Measurements from ENCODE around the gene REXO4.

Gene REXO4

DNA sequence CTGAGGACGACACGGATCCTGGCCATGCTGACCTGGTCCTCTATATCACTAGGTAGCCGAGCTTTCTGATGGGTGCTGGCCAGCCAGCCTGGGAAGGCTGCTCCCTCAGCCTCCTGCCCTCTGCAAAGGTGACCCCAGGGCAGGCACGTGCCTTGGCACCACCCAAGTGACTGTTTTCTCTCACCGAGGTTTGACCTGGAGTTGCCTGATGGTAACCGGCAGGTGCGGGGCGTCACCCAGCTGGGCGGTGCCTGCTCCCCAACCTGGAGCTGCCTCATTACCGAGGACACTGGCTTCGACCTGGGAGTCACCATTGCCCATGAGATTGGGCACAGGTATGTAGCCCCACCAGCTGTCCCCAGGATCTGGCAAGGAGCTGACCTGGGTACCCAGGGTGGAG, 8.2 kb upstream of the REXO4 start:
- TF ChIP-seq ZNF114 (tag by site-specific recombination; IDR thresholded peaks at IDR 0.05) (no peak), ZNF2 (tag by site-specific recombination; IDR thresholded peaks at IDR 0.05) (no peak), ZNF362 (tag by site-specific recombination; IDR thresholded peaks at IDR 0.05) (no peak), GLIS2 (tag by site-specific recombination; IDR thresholded peaks at IDR 0.05) (no peak), PATZ1 (tag by site-specific recombination; IDR thresholded peaks at IDR 0.05) (no peak), ZFHX2 (tag by site-specific recombination; conservative IDR thresholded peaks at IDR 0.05) (no peak), ZNF529 (tag by site-specific recombination; IDR thresholded peaks at IDR 0.05; ENCODE audit: insufficient replicate concordance) (no peak), ZNF157 (tag by site-specific recombination; IDR thresholded peaks at IDR 0.05) (no peak)
- TF ChIP-seq, protein P1, sequence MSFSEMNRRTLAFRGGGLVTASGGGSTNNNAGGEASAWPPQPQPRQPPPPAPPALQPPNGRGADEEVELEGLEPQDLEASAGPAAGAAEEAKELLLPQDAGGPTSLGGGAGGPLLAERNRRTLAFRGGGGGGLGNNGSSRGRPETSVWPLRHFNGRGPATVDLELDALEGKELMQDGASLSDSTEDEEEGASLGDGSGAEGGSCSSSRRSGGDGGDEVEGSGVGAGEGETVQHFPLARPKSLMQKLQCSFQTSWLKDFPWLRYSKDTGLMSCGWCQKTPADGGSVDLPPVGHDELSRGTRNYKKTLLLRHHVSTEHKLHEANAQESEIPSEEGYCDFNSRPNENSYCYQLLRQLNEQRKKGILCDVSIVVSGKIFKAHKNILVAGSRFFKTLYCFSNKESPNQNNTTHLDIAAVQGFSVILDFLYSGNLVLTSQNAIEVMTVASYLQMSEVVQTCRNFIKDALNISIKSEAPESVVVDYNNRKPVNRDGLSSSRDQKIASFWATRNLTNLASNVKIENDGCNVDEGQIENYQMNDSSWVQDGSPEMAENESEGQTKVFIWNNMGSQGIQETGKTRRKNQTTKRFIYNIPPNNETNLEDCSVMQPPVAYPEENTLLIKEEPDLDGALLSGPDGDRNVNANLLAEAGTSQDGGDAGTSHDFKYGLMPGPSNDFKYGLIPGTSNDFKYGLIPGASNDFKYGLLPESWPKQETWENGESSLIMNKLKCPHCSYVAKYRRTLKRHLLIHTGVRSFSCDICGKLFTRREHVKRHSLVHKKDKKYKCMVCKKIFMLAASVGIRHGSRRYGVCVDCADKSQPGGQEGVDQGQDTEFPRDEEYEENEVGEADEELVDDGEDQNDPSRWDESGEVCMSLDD (tag by site-specific recombination; IDR thresholded peaks at IDR 0.05): no peak
- TF ChIP-seq, protein P2, sequence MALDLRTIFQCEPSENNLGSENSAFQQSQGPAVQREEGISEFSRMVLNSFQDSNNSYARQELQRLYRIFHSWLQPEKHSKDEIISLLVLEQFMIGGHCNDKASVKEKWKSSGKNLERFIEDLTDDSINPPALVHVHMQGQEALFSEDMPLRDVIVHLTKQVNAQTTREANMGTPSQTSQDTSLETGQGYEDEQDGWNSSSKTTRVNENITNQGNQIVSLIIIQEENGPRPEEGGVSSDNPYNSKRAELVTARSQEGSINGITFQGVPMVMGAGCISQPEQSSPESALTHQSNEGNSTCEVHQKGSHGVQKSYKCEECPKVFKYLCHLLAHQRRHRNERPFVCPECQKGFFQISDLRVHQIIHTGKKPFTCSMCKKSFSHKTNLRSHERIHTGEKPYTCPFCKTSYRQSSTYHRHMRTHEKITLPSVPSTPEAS (tag by site-specific recombination; IDR thresholded peaks at IDR 0.05): no peak
- Histone ChIP-seq H3K36me3 (ENCODE audit: control insufficient read depth in 2 of 2, insufficient read depth in 1 of 2, low read length in 2 of 2) (peaks cover 0 to 16% of the 10 kb centered on the region in 2 experiments; a peak in 1 of 3 replicates), H3K9me3 (ENCODE audit: control insufficient read depth, insufficient read depth, low read depth, low read length) (no peaks in the 10 kb centered on the region), H3K4me3 (ENCODE audit: low read depth, low read length) (no peak overlapping the region), H3K4me1 (ENCODE audit: control insufficient read depth, insufficient read depth, low read length) (0 out of 2 replicates have a peak, but pooled peaks cover 3% of the 10 kb centered on the region), H3K27ac (ENCODE audit: extremely low read depth, low read depth, low read length) (no peak overlapping the region)
- ChIA-PET POLR2A (no interaction called here), CTCF (interaction anchor here (0.8 kb wide), 1 partner anchor 91 kb away, joined by 3 read pairs; no protein-coding TSS in a partner anchor)

DNA sequence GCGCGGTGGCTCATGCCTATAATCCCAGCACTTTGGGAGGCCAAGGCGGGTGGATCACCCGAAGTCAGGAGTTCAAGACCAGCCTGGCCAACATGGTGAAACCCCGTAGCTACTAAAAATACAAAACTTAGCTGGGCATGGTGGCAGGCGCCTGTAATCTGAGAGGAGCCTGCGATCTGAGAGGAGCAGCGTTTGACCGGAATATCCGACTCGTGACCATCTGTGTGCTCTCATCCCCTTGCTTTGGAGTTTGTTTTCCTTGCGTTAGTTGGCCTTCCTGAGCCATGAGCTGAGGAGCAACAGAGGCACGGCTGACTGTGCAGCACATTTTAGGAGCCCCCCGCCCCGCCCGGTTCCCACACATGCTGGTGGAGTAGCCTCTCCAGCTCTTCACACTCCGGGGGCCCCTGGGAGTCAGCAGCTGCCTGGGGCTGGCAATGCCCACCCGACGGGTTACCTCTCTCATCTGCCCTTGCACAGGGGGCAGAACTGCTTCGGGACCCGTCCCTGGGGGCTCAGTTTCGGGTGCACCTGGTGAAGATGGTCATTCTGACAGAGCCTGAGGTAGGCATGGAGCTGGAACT, 7.3 kb upstream of the REXO4 start:
- CTCF ChIA-PET: interaction anchor here (0.6 to 0.8 kb wide), 2 partner anchors 13 to 90 kb away, joined by 3 read pairs; no protein-coding TSS in a partner anchor
- Histone ChIP-seq H3K4me1 (ENCODE audit: control insufficient read depth, insufficient read depth, low read length) (0 out of 2 replicates have a peak, but pooled peaks cover 3% of the 10 kb centered on the region), H3K4me3 (ENCODE audit: low read depth, low read length) (no peak overlapping the region), H3K9me3 (ENCODE audit: control insufficient read depth, insufficient read depth, low read depth, low read length) (no peaks in the 10 kb centered on the region), H3K36me3 (ENCODE audit: control insufficient read depth in 2 of 2, insufficient read depth in 1 of 2, low read length in 2 of 2) (peaks cover 0 to 16% of the 10 kb centered on the region in 2 experiments; a peak in 1 of 3 replicates), H3K27ac (ENCODE audit: extremely low read depth, low read depth, low read length) (no peak overlapping the region)
- POLR2A ChIA-PET: interaction anchor here (1.7 kb wide), 1 partner anchor 34 kb away, joined by 5 read pairs; the partner anchor contains the start of gene CACFD1
- TF ChIP-seq ZNF202 (tag by site-specific recombination; IDR thresholded peaks at IDR 0.05; ENCODE audit: borderline replicate concordance) (no peak), ZBTB7A (tag by site-specific recombination; IDR thresholded peaks at IDR 0.05; ENCODE audit: low read depth) (no peak), ZNF776 (tag by site-specific recombination; IDR thresholded peaks at IDR 0.05; ENCODE audit: borderline replicate concordance) (no peak), ZNF16 (tag by site-specific recombination; IDR thresholded peaks at IDR 0.05; ENCODE audit: low read depth) (no peak)
- TF ChIP-seq, protein P3, sequence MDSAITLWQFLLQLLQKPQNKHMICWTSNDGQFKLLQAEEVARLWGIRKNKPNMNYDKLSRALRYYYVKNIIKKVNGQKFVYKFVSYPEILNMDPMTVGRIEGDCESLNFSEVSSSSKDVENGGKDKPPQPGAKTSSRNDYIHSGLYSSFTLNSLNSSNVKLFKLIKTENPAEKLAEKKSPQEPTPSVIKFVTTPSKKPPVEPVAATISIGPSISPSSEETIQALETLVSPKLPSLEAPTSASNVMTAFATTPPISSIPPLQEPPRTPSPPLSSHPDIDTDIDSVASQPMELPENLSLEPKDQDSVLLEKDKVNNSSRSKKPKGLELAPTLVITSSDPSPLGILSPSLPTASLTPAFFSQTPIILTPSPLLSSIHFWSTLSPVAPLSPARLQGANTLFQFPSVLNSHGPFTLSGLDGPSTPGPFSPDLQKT (IDR thresholded peaks at IDR 0.05; ENCODE audit: borderline replicate concordance, low read depth, low read length): no peak

Data from HEK293 (cell line).